Activated CD4-positive, alpha-beta T cell treated with anti-CD3 and anti-CD28 coated beads, Interleukin-2, amount 50 U/mL, for 1 hour (primary cell): ENCODE results near the gene ROPN1L.
"Not testable (repeated sequence)": the region's sequence is repeated elsewhere in the genome, so short reads cannot be mapped to it uniquely, and the experiment has no call there.

Experiments
- DNase-seq: peaks from one replicate; pipeline ENCODE4 v3.0.0-alpha.2; 2020

Gene ROPN1L

GRCh38 chr5:10480237-10480985 lies 38.7 kb downstream of the ROPN1L start:
- no peak for DNase-seq

GRCh38 chr5:10481241-10481935 lies 39.7 kb downstream of the ROPN1L start:
- DNase-seq, result no peak

DNA sequence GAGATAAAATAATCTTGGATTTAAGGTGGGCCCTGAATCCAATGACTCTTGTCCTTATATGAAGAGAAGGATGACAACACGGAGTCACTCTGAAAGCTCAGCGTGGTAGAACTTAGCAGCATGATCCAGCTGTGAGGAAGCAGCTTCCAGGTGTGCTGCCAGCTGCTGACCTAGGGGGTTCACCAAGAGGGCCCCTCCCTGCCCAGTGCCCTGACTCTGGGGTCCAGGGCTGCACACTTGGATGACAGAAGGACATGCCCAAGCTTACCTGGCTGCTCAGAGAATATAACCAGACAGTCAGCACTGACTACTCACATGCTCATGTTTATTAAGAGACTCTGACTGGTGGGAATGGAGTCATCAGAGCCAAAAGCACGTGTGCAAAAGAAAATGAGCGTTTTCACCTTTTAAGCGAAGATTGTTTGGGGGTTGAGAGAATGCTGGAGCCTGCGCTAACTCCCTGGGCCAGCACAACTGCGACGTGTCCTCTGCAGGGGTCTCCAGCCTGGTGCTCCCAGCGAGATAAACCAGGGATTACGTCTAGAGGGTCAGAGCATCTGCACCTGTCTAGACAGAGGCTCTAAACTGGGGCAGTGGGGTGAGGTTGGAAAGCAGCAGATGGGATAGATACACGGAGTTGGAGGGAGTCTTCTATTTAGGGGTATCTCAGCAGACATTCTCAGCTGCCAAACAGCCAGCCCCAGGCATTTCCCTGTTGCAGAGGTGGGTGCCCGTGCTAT lies 41.3 kb downstream of the ROPN1L start:
- no peak for DNase-seq

DNA sequence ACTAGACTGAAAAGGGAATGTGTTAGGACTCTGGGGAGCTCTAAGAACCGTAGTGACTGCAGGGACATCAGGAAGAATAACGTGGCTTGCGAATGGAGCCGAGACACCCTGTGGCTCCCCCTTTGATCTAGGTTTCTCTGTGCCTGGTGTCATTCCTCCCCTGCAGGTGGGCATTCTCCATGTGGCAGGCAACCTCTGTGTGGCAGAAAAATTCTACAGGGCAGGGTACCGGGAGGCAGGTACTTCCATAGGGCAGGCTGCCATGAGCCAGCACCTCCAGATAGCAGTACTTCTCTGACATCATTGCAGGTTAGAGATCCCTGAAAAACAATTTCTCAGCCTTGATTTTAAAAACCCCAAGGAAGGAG lies 43.1 kb downstream of the ROPN1L start:
- no peak for DNase-seq

DNA sequence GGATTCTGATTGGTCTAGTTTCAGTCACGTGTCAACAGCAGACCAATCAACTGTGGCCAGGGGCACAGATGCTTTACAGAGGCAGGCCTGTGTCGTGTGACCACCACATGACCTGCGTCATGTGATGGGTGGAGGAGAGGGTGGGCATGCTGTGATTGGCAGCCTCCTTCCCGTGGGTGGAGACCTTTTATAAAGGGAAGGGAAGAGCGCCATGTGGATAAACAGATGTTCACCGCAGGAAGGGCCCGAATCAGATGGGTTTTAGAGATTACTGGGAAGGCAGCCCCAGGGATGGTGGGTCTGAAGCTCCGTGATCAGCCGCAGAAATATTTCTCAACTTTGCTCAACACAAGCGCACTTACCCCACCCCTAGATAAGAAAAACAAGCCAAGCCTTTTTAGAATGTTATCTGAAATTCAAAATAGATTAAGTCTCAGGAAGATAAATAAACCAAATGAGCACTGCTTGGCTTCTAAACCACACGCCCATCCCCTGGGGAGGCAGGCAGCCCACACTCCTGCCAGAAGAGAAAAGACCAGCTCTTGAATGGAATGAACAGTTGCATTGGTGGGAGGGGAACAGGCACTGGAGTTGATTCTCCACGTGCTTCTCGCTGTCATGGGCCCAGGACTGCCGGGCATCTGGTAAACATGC lies 43.6 kb downstream of the ROPN1L start:
- DNase-seq, result no peak

- DNase-seq, result no peak
These were observed 44.2 kb downstream of the ROPN1L start for GRCh38 chr5:10485897-10486296.

- DNase-seq, result no peak
These were observed 45.0 kb downstream of the ROPN1L start for GRCh38 chr5:10486511-10487344.

DNA sequence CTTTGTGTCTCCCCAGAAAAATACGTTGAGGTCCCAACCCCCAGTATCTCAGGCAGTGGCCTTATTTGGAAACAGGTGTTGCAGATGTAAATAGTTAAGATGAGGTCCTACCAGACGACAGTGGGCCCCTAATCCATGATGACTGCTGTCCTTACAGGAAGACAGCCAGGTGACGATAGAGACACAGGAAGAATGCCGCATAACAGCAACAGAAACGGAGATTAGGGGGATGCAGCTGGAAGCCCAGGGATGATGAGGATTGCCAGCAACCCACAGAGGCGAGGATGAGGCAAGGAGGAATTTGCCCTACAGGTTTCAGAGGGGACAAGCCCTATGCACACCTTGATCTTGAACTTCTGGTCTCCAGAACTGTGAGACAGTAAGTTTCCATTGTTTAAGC lies 46.5 kb downstream of the ROPN1L start:
- no peak for DNase-seq

DNA sequence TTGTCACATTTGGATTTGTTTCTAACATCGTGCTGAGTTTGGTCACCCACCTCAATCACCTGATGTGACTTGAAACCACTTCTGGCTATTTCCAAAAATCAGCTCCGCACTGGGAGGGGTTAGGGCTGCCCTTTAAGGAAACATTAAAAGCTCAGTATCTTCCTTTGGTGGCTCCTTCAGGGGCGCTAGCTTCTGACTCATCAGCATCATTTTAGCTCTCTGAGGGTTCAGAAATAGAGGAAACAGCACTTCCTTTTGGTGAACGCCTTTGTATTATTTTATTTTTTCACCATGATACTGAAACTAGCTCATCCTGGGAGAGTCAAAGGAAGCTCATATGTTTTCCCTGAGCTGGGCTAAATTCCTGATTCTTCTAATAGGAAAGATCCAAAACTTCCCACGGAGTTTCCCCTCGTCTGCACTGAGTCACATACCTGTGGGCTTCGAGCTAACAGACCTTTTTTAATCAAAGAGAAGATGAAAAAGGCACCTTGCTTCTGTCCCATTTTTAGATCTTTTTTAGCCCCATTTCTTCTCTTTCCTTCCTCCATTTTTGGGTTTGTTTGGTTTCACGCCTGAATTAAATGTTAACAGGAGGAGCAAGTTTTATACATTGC lies 48.2 kb downstream of the ROPN1L start:
- no peak for DNase-seq

DNA sequence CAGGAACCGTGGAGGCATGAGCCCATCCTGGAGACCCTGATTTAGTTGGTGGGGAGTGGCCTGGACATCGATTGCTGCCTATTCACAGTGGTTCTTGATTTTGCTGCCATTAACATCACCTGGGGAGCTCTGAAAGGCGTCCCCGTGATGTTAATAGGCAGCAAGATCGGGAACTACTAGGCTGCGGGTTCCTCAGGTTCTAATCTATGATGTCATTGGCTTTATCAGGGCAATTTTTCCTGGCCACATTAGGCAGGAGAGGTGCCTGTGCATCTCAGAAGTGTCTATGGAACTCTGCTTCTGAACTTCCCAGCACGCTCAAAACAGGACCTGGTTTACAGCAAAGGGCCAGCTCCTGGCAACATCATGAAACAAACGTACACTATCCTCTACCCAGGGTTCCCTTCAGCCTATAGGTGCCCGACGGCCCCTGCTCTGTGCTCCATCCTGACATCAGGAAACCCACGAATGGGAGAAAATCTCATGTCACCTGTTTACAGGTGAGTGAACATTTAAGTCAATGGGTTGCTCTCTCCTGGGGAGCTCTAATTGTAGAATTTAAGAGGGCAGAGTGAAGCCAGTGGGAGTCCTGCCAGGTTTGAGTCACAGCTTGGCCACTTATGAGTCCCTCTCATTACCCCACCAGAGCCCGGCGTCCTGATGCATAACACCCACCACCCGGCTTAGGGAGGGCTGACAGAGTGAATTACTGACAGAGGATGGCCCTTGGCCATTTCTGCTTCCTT lies 49.4 kb downstream of the ROPN1L start:
- no peak for DNase-seq

- DNase-seq, result no peak
These were observed 50.0 kb downstream of the ROPN1L start for GRCh38 chr5:10491673-10492026.

DNA sequence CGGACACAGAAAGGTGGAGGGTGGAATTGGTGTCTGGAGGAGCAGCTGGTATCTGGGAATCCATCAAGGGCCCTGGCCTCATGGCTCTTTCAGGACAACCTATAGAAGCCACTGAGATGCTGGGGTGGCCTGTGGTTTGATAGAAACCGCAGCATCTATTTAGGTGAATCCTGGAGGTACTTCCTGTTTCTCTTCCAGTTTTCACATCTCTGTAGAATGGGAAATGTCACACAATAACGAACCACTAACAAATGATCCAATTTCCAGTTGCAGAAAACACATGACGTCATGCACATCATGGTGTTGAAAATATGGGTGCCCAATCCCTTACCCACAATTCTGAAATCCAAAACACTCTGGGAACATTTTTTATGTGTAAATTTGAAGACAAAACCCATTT lies 52.2 kb downstream of the ROPN1L start:
- DNase-seq, result no peak

GRCh38 chr5:10494497-10494896 lies 52.8 kb downstream of the ROPN1L start:
- DNase-seq, result not testable (repeated sequence)

- DNase-seq, result no peak
These were observed 55.9 kb downstream of the ROPN1L start for GRCh38 chr5:10497554-10497953.

DNA sequence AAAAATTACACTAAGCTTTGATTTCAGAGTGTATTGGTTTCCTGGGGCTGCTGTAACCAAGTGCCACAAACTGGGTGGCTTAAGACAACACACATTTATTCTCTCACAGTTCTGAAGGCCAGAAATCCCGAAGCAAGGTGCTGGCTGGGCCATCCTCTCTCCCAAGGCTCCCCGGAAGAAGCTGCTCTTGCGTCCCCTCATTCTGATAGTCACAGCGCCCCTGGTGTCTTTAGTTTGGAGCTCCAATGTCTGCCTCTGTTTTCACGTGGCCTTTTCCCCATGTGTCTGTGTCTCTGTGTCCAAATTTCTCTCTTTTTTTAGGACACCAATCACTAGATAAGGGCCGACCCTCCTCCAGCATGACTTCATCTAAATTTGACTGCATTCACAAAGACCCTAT lies 56.7 kb downstream of the ROPN1L start:
- no peak for DNase-seq

DNA sequence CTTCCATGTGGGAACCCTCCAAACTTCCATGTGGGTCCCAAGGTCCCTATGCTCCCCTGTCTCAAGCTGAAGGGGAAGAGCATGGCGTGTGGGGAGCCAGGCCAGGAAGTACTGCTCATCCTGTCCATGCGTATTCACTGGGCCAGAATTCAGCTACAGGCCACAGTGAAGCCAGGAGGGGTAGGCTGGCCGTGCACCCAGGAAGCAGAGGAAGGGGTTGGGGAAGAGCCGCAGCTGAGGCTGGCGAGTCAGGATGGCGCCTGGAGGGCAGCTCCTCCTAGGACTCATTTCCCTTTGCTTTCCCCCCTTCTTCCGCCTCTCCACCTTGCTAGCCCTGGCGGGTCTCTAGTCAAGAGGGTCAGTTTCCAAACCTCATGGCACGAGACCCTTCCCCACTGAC lies 57.4 kb downstream of the ROPN1L start:
- no peak for DNase-seq

GRCh38 chr5:10499776-10500175 lies 58.1 kb downstream of the ROPN1L start:
- DNase-seq, result no peak

DNA sequence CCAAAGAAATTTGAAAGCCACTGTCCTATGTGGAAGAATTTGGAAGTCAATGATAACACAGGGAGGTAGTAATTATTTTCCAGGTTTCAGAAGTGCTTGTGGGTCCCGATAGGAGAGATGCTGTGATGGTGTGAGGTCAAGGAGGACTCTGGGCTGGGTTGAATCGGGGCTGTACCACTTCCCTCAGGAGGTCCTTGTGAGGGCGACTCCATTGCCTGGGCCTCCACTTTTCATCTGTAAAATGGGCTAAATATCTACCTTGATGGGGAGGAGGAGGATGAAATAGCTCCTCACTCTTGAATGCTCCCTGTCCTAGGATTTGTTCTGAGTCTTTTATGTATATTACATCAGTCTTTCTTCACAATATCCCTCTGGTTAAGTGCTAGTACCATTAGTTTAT lies 59.0 kb downstream of the ROPN1L start:
- no peak for DNase-seq

DNA sequence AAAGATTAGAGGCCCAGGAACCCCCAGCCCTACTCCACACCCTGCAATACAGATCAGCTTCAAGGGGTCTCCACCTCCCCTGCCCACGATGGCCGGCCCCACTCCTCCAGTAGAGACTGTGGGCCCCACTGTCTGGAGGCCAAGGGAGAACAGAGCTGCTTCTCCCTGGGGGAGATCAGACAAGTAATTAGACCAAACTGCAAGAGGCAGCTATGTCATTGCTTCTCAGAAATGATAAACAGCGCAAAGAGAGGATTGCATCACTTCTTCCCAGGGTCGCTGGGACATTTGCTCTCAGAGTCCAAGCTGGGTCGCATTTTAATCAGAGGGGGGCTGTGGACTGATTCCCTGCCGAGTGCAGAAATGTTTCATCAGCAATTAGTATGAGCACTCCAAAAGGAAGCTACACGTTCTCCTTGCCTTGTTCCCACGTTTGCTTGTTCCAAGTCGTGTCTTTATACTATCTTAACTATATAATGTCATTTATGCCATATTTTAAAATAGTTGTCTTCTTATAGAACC lies 59.9 kb downstream of the ROPN1L start:
- no peak for DNase-seq

- DNase-seq, result no peak
These were observed 60.5 kb downstream of the ROPN1L start for GRCh38 chr5:10502130-10502529.

DNA sequence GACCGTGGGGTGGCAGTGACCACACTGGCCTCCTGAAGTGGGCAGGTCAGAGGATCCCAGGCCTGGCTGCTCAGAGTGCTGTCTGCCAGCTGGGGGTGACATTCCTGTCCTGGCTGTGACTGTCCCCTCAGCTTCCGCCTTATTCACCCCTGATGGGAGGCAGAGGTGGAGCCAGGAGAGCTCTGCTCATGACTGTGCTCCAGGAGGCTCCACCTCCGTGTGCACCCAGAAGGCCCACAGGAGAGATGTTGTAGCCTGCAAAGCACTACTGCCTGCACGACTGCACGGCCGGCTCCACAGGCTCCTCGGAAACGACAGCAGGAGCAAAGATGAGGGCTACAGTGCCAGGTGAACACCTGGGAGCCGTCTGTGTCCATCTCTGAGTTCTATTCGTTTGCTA lies 60.9 kb downstream of the ROPN1L start:
- no peak for DNase-seq
